HCT116 (cell line): Measurements from ENCODE around the gene AEBP1. TPM values are rescaled to one million over a fixed set of nuclear protein-coding genes. Genes with fewer than 3 reads are reported as not detected.

ENCODE experiments used
- ATAC-seq: fragments of 200-7000 bp; cut with Tn5 transposase; 2 replicates; pipeline ENCODE4 v1.9.1; 2020; ENCODE audit warnings: mild to moderate bottlenecking, moderate library complexity
- BruUV-seq: library from RNA; stranded (reverse); fragments of 400-500 nt; replicated peaks from 2 replicates; lab custom pipeline; 2021; lab: Mats Ljungman, UMichigan
- CTCF ChIA-PET: fragments of 300-600 bp; sonication (Branson Sonifier 250); formaldehyde crosslinking; loops from one replicate; lab custom pipeline; 2021; ENCODE audit warnings: antibody characterized with exemption; lab: Charles Lee
- POLR2A ChIA-PET: fragments of 300-600, 350-600 bp; sonication (Branson Sonifier 250); formaldehyde crosslinking; loops from one replicate; lab custom pipeline; 2021; ENCODE audit warnings: antibody characterized with exemption; lab: Charles Lee
- RAD21 ChIA-PET, 2 experiments: fragments of 300-600 bp; sonication (Branson Sonifier 250); formaldehyde crosslinking; loops; one replicate each; lab custom pipeline; 2023; ENCODE audit warnings: low total read pairs in 2 of 2; ENCODE audit not compliant: uncharacterized antibody in 2 of 2, unreplicated experiment in 2 of 2, low non-redundant PET in 1 of 2; lab: Charles Lee
- DNase-seq: peaks from one replicate; pipeline ENCODE4 v3.0.0-alpha.2; 2010; ENCODE audit warnings: low read depth, low spot score
- H2AFZ ChIP-seq: fragments of 200-600 bp; shearing (Covaris generic), sonication (generic); 2 replicates; pipeline ENCODE4 v1.6.1; 2017; ENCODE audit warnings: low read depth, mixed run types, mixed read lengths, antibody characterized with exemption, low read length; ENCODE audit not compliant: poor library complexity, severe bottlenecking
- H3K27ac ChIP-seq: 2 replicates; pipeline ENCODE4 v1.5.1; 2012; ENCODE audit warnings: low read depth, low read length
- H3K27me3 ChIP-seq: fragments of 200-600 bp; sonication (generic); 2 replicates; pipeline ENCODE4 v1.6.1; 2016; ENCODE audit warnings: mixed run types, low read length, mixed read lengths; ENCODE audit not compliant: insufficient read depth
- H3K36me3 ChIP-seq, 2 experiments: fragments of 200-500 bp in 1 of 2; fragments of 200-600 bp in 1 of 2; sonication (Bioruptor generic) in 1 of 2; sonication (generic) in 1 of 2; 2 replicates each; pipeline versions ENCODE4 v1.5.1 to v1.6.1; 2014 to 2016; ENCODE audit warnings: low read length in 2 of 2, inconsistent platforms in 1 of 2, mixed read lengths in 1 of 2, mixed run types in 1 of 2; ENCODE audit not compliant: insufficient read depth in 2 of 2, control insufficient read depth in 1 of 2
- H3K4me1 ChIP-seq, 2 experiments: fragments of 200-600 bp in 1 of 2; sonication (generic) in 1 of 2; 2 replicates each; pipeline versions ENCODE4 v1.5.1 to v1.6.1; 2012 to 2017; ENCODE audit warnings: low read length in 2 of 2, inconsistent platforms in 1 of 2, mild to moderate bottlenecking in 1 of 2, mixed read lengths in 1 of 2, mixed run types in 1 of 2, moderate library complexity in 1 of 2; ENCODE audit not compliant: insufficient read depth in 2 of 2, control insufficient read depth in 1 of 2
- H3K4me2 ChIP-seq: fragments of 200-600 bp; sonication (generic); 2 replicates; pipeline ENCODE4 v1.6.1; 2017; ENCODE audit warnings: mixed run types, low read length, mixed read lengths
- H3K4me3 ChIP-seq, 2 experiments: fragments of 200-600 bp in 1 of 2; sonication (generic) in 1 of 2; replicated peaks in 1 of 2; 2 replicates each; pipeline ENCODE4 v1.5.1; 2011 to 2016; ENCODE audit warnings: low read length in 2 of 2, control low read depth in 1 of 2, low read depth in 1 of 2, mild to moderate bottlenecking in 1 of 2, mixed read lengths in 1 of 2, mixed run types in 1 of 2
- H3K79me2 ChIP-seq: fragments of 200-600 bp; sonication (generic); 2 replicates; pipeline ENCODE4 v1.6.1; 2017; ENCODE audit warnings: mild to moderate bottlenecking, mixed run types, low read length, moderate library complexity, mixed read lengths; ENCODE audit not compliant: insufficient read depth
- H3K9ac ChIP-seq: fragments of 200-600 bp; sonication (generic); 2 replicates; pipeline ENCODE4 v1.6.1; 2016; ENCODE audit warnings: low read length, mixed read lengths
- H3K9me2 ChIP-seq: fragments of 200-600 bp; sonication (generic), shearing (Covaris generic); 2 replicates; pipeline ENCODE4 v1.6.1; 2017; ENCODE audit warnings: mixed run types, mild to moderate bottlenecking, moderate library complexity; ENCODE audit not compliant: insufficient read depth
- H3K9me3 ChIP-seq, 2 experiments: fragments of 200-500 bp in 1 of 2; fragments of 200-600 bp in 1 of 2; sonication (Bioruptor generic) in 1 of 2; sonication (generic) in 1 of 2; 2 replicates each; pipeline ENCODE4 v1.6.1; 2014 to 2017; ENCODE audit warnings: low read length in 2 of 2, mixed read lengths in 2 of 2, inconsistent platforms in 1 of 2, low read depth in 1 of 2, mild to moderate bottlenecking in 1 of 2, mixed run types in 1 of 2, moderate library complexity in 1 of 2; ENCODE audit not compliant: control insufficient read depth in 1 of 2, insufficient read depth in 1 of 2
- H4K20me1 ChIP-seq: fragments of 200-600 bp; sonication (generic), shearing (Covaris generic); 2 replicates; pipeline ENCODE4 v1.6.1; 2017; ENCODE audit warnings: mixed run types, mild to moderate bottlenecking, moderate library complexity; ENCODE audit not compliant: insufficient read depth
- CEBPB ChIP-seq: IDR thresholded peaks from 2 replicates; pipeline ENCODE4 v1.6.1; 2012; ENCODE audit warnings: low read depth
- EGR1 ChIP-seq: IDR thresholded peaks from 2 replicates; pipeline ENCODE4 v1.6.1; 2012; ENCODE audit warnings: low read depth
- EZH2 ChIP-seq: fragments of 200-600 bp; sonication (generic); IDR thresholded peaks from 2 replicates; pipeline ENCODE4 v1.6.1; 2017; ENCODE audit warnings: antibody characterized with exemption, mixed run types
- EZH2phosphoT487 ChIP-seq: fragments of 200-600 bp; IDR thresholded peaks from 2 replicates; pipeline ENCODE4 v1.6.1; 2018; ENCODE audit warnings: antibody characterized with exemption, borderline replicate concordance
- JUND ChIP-seq: IDR thresholded peaks from 2 replicates; pipeline ENCODE4 v1.6.1; 2012
- RAD21 ChIP-seq: IDR thresholded peaks from 2 replicates; pipeline ENCODE4 v1.6.1; 2012; ENCODE audit warnings: low read depth, mild to moderate bottlenecking
- REST ChIP-seq: IDR thresholded peaks from 2 replicates; pipeline ENCODE4 v1.6.1; 2012; ENCODE audit warnings: low read depth
- SIN3A ChIP-seq: IDR thresholded peaks from 2 replicates; pipeline ENCODE4 v1.6.1; 2012; ENCODE audit warnings: low read depth
- SP1 ChIP-seq: IDR thresholded peaks from 2 replicates; pipeline ENCODE4 v1.6.1; 2012; ENCODE audit warnings: low read depth
- YY1 ChIP-seq: IDR thresholded peaks from 2 replicates; pipeline ENCODE4 v1.6.1; 2011; ENCODE audit warnings: low read length, low read depth, moderate library complexity, mild to moderate bottlenecking; ENCODE audit not compliant: insufficient replicate concordance; ENCODE audit errors: extremely low read depth
- ZBTB33 ChIP-seq: IDR thresholded peaks from 2 replicates; pipeline ENCODE4 v1.6.1; 2011; ENCODE audit warnings: mild to moderate bottlenecking, low read length, moderate library complexity; ENCODE audit not compliant: insufficient replicate concordance; ENCODE audit errors: extremely low read depth
- intact Hi-C: fragments of 100-400 bp; cut with micrococcal nuclease; formaldehyde crosslinking; loops from 2 replicates; pipeline ENCODE4 v1.10.0; 2022
- total RNA-seq: library from RNA; stranded (reverse); gene quantifications from one replicate; pipeline ENCODE4 v1.2.1, GENCODE V29; 2021; ENCODE audit not compliant: unreplicated experiment

Gene AEBP1
- total RNA-seq, 1 experiment from 2014 or later: 0.49 TPM

GRCh38 chr7:44076101-44076895 lies 27.8 kb upstream of the AEBP1 start:
- no peaks in the 10 kb centered on the region for H3K27me3 ChIP-seq
- H3K36me3 ChIP-seq: peaks cover 25 to 33% of the 10 kb centered on the region in 2 experiments; a peak in 3 of 4 replicates
- H3K27ac ChIP-seq: no peak overlapping the region
- intact Hi-C loops: no loop called here
- no peak overlapping the region for H2AFZ ChIP-seq
- POLR2A ChIA-PET: interaction anchor here (0.7 kb wide), 1 partner anchor 40 kb away, joined by 3 read pairs; no protein-coding TSS in a partner anchor
- peaks cover 10% of the 10 kb centered on the region for H3K79me2 ChIP-seq
- no peak overlapping the region for H3K4me2 ChIP-seq
- no peak overlapping the region for H3K9ac ChIP-seq
- no peak for DNase-seq
- ATAC-seq: no peak
- TF ChIP-seq REST (no peak), SIN3A (no peak), CEBPB (no peak), EGR1 (no peak), EZH2 (no peak), RAD21 (no peak), ZBTB33 (no peak), JUND (no peak), EZH2phosphoT487 (no peak), SP1 (no peak), YY1 (no peak)
- RAD21 ChIA-PET: no interaction called here
- H3K4me3 ChIP-seq: no peak overlapping the region
- H3K4me1 ChIP-seq: peaks cover 8 to 33% of the 10 kb centered on the region in 2 experiments
- H3K9me2 ChIP-seq: no peaks in the 10 kb centered on the region
- H4K20me1 ChIP-seq: no peaks in the 10 kb centered on the region
- no TSS peak for BruUV-seq
- no peaks in the 10 kb centered on the region for H3K9me3 ChIP-seq
- CTCF ChIA-PET: no interaction called here
